ENCODE measurements around the gene AP4S1. TPM values are rescaled to one million over a fixed set of nuclear protein-coding genes. Genes with fewer than 3 reads are reported as not detected.
"Not testable (repeated sequence)": the region's sequence is repeated elsewhere in the genome, so short reads cannot be mapped to it uniquely, and the experiment has no call there.

The AP4S1 gene
- total RNA-seq, 4 donors from 2014 or later = 2.0 to 5.7 (median 4.2) TPM

DNA sequence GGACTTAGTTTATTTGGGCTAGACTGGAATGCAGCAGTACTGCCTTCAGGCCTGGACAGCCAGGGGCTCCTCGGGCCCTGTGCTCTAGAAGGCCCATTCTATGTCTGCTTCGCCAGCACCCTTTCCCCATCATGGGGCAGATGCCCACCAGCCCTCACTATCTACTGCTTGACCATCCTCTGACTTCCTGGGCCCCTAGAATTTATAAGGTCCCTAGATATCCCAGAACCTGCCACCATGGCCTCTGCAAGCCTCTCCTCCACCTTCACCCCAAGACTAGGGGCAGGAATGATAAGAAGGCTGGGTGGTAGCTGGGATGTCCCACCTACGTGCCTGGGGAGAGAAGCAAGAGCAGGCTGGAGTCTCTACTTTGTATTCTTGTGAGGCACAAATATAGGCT is 59.6 kb downstream of the AP4S1 start:
- no peak overlapping the region for H3K27ac ChIP-seq
- H3K36me3 ChIP-seq = peaks cover 0 to 21% (median 3%) of the 10 kb centered on the region in 3 donors
- H3K9me3 ChIP-seq = no peaks in the 10 kb centered on the region
- H3K4me1 ChIP-seq = peaks cover 0 to 8% (median 4%) of the 10 kb centered on the region in 3 donors
- no peak for DNase-seq
- no peak overlapping the region for H3K4me3 ChIP-seq
- 100% methylated on average over 3 of the region's 3 CpGs; no CpG with 5 or more reads in 1 of the 2 donors for WGBS, 2 donors
- intact Hi-C loops (cut with DNase I) = no loop called here
- no peaks in the 10 kb centered on the region for H3K27me3 ChIP-seq
- no peak for TF ChIP-seq POLR2A (IDR thresholded peaks at IDR 0.05)
- TF ChIP-seq, protein P1, sequence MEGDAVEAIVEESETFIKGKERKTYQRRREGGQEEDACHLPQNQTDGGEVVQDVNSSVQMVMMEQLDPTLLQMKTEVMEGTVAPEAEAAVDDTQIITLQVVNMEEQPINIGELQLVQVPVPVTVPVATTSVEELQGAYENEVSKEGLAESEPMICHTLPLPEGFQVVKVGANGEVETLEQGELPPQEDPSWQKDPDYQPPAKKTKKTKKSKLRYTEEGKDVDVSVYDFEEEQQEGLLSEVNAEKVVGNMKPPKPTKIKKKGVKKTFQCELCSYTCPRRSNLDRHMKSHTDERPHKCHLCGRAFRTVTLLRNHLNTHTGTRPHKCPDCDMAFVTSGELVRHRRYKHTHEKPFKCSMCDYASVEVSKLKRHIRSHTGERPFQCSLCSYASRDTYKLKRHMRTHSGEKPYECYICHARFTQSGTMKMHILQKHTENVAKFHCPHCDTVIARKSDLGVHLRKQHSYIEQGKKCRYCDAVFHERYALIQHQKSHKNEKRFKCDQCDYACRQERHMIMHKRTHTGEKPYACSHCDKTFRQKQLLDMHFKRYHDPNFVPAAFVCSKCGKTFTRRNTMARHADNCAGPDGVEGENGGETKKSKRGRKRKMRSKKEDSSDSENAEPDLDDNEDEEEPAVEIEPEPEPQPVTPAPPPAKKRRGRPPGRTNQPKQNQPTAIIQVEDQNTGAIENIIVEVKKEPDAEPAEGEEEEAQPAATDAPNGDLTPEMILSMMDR (IDR thresholded peaks at IDR 0.05) = no peak

DNA sequence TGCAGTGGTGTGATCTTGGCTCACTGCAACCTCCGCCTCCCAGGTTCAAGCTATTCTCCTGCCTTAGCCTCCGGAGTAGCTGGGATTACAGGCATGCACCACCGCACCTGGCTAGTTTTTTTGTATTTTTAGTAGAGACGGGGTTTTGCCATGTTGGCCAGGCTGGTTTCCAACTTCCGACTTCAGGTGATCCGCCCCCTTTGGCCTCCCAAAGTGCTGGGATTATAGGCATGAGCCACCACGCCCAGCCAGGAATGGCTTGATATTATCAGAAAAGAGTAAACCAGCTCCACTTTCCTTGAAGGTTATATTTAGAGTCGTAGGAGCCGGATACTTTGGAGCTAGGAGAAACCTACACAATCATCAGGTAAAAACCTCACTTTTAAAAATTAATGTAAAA is 61.0 kb downstream of the AP4S1 start:
- intact Hi-C loops (cut with DNase I) = not testable (repeated sequence)
- 62 to 76% methylated on average over 9 of the region's 9 CpGs for WGBS, 2 donors
- H3K36me3 ChIP-seq = peaks cover 0 to 15% (median 0%) of the 10 kb centered on the region in 3 donors

DNA sequence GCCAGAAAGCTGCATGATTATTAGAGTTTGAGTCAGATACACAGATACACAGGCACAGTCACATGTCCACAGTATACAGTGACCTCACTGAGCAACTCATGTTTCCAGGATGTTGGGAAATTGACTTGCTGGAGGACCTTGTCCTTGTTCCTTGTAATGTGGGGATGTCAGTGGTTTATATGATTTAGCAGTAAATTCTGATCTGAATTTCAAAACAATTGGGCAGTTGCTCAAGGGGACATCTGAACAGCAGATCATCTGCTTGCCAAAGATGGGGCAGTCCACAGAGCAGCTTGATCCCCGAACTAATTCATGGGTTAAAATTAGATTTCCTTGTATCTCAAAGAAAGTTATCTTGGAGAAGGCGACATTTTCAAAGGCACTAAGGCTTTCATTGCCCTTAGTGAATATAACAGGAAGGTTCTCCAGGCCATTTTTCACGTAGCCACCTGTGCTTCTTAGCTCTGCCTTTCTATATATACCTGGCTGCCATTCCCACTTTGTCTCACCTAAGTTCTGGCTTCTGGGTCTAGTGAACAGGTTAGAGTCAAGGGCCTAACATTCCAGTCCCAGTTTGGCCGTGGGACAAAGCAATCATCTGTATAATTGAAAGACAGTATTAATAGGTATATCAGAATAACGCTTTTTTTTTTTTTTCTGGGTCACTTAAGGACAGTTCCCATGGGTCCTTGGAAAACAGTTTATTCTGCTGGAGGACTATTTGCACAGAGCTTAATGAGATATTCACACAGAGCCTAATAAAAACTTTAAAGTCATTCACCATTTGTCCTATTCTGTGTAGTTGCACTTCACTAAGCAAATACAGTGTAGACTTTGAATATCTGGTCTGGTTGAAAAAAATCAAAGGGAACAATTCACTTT is 65.7 kb downstream of the AP4S1 start:
- peak overlapping the region; percentile 45 to 91 (median 62) for H3K27ac ChIP-seq
- WGBS, 2 donors = 62 to 78% methylated on average over 5 of the region's 5 CpGs
- H3K36me3 ChIP-seq = no peaks in the 10 kb centered on the region
- no peaks in the 10 kb centered on the region for H3K27me3 ChIP-seq
- intact Hi-C loops (cut with DNase I) = no loop called here
- H3K4me1 ChIP-seq = peaks cover 0 to 24% (median 11%) of the 10 kb centered on the region in 3 donors
- no peak overlapping the region for H3K4me3 ChIP-seq
- no peak for DNase-seq
- H3K9me3 ChIP-seq = no peaks in the 10 kb centered on the region
- TF ChIP-seq, protein P1 (IDR thresholded peaks at IDR 0.05) = no peak
- no peak for TF ChIP-seq POLR2A (IDR thresholded peaks at IDR 0.05)

More for the DNA sequence above, 61.0 kb downstream of the AP4S1 start:
- H3K27me3 ChIP-seq, H3K4me3 ChIP-seq, H3K9me3 ChIP-seq, DNase-seq, H3K27ac ChIP-seq: not testable (repeated sequence)
- H3K4me1 ChIP-seq = peaks cover 0 to 21% (median 11%) of the 10 kb centered on the region in 3 donors

DNA sequence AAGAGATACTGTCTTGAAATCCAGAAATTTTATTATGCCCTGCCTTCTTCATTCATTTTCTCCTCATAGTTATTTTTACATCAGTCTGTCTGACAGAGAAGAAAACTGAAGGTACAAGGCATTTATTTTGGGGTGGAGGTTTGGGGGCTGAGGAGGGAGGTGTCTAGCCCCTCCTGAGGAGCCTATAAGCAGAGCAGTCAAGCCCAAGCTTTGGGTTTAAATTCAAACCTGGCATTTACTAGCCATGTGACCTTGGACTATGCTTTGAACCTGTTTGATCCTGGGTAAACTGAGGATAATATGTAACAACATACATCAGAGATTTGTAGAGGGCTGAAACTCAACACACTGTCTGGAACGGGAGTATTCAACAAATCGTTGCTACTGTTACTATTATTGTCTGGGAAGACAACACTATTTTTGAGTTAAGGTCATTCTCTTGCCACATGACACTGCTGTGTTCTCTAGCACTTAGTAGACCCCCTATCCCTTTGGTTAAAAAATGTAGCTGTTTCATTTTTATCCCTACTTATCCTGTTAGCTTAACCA is 66.8 kb downstream of the AP4S1 start:
- Histone ChIP-seq H3K27me3 (no peaks in the 10 kb centered on the region), H3K4me1 (peaks cover 0 to 20% (median 11%) of the 10 kb centered on the region in 3 donors), H3K9me3 (no peaks in the 10 kb centered on the region), H3K36me3 (peaks cover 0 to 9% (median 0%) of the 10 kb centered on the region in 3 donors), H3K4me3 (no peak overlapping the region), H3K27ac (peak overlapping the region in 1 of 4 donors; percentile 73)
- intact Hi-C loops (cut with DNase I) = no loop called here
- 85 to 97% methylated on average over 2 of the region's 2 CpGs for WGBS, 2 donors
- TF ChIP-seq POLR2A (IDR thresholded peaks at IDR 0.05) = no peak
- TF ChIP-seq, protein P1 (IDR thresholded peaks at IDR 0.05) = no peak
- DNase-seq = no peak

DNA sequence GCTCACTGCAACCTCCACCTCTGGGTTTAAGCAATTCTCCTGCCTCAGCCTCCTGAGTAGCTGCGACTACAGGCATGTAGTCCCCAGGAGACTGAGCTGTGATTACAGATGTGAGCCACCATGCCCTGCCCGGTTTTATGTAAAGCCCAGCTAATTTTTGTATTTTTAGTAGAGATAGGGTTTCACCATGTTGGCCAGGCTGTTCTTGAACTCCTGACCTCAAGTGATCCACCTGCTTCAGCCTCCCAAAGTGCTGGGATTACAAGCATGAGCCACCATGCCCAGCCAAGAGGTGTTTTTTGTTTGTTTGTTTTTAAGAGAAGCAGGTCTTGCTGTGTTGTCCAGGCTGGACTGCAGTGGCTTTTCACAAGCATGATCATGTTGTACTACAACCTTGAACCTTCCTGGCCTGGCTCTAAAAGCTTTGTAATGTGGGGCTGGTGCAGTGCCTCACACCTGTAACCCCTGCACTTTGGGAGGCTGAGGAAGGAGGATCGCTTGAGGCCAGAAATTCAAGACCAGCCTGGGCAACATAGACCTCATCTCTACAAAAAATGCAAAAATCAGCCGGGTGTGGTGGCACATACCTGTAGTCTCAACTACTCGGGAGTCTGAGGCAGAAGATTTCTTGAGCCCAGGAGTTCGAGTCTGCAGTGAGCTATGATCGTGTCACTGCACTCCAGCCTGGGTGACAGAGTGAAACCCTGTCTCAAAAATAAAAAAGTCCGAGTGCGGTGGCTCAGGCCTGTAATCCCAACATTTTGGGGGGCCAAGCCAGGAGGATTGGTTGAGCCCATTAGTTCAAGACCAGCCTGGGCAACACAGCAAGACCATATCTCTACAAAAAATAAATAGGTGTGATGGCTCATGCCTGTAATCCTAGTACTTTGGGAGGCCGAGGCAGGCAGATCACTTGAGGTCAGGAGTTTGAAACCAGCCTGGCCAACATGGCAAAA is 68.7 kb downstream of the AP4S1 start:
- H3K9me3 ChIP-seq; intact Hi-C loops (cut with DNase I); DNase-seq; H3K27ac ChIP-seq; H3K4me3 ChIP-seq; H3K27me3 ChIP-seq: not testable (repeated sequence)
- Histone ChIP-seq H3K36me3 (peaks cover 0 to 28% (median 0%) of the 10 kb centered on the region in 3 donors), H3K4me1 (peaks cover 0 to 20% (median 11%) of the 10 kb centered on the region in 3 donors)
- 91 to 100% methylated on average over 8 to 9 of the region's 10 CpGs for WGBS, 2 donors

DNA sequence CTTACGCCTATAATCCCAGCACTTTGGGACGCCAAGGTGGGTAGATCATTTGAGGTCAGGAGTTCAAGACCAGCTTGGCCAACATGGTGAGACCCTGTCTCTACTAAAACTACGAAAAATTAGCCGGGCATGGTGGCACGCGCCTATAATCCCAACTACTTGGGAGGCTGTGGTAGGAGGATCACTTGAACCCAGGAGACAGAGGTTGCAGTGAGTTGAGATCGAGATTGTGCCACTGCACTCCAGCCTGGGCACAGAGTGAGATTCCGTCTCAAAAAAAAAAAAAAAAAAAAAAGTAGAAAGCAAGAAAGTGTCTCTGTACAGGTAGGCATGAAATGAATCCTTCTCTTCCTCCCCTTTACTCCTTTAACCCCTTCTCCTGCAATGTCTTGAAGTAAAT is 70.4 kb downstream of the AP4S1 start:
- H3K27me3 ChIP-seq; H3K9me3 ChIP-seq; H3K27ac ChIP-seq; H3K4me3 ChIP-seq; DNase-seq; intact Hi-C loops (cut with DNase I): not testable (repeated sequence)
- H3K36me3 ChIP-seq = peaks cover 8 to 45% (median 10%) of the 10 kb centered on the region in 3 donors
- peaks cover 0 to 14% (median 4%) of the 10 kb centered on the region in 3 donors for H3K4me1 ChIP-seq
- WGBS, 2 donors = 94 to 98% methylated on average over 8 of the region's 8 CpGs
